NCI-H146 (cell line): Measurements from ENCODE around the gene DRICH1.
"Not testable (repeated sequence)": the region's sequence is repeated elsewhere in the genome, so short reads cannot be mapped to it uniquely, and the experiment has no call there.

ENCODE experiments used
- DNase-seq: peaks from one replicate; lab custom pipeline; 2025; lab: John Stamatoyannopoulos, UW

The DRICH1 gene

GRCh38 chr22:23598805-23599518 lies 33.2 kb downstream of the DRICH1 start:
- DNase-seq: no peak

GRCh38 chr22:23597576-23598268 lies 34.4 kb downstream of the DRICH1 start:
- not testable (repeated sequence) for DNase-seq

- DNase-seq: not testable (repeated sequence)
Measured at GRCh38 chr22:23595904-23596303, 36.2 kb downstream of the DRICH1 start.

GRCh38 chr22:23591846-23592245 lies 40.3 kb downstream of the DRICH1 start:
- no peak for DNase-seq

- peak; percentile 26 for DNase-seq
Measured at GRCh38 chr22:23591201-23591791, 40.8 kb downstream of the DRICH1 start.

- DNase-seq: no peak
Measured at GRCh38 chr22:23583836-23584235, 48.3 kb downstream of the DRICH1 start.

GRCh38 chr22:23583153-23583552 lies 49.0 kb downstream of the DRICH1 start:
- DNase-seq: no peak

GRCh38 chr22:23581260-23581650 lies 50.9 kb downstream of the DRICH1 start:
- no peak for DNase-seq

- DNase-seq: no peak
Measured at GRCh38 chr22:23580576-23581259, 51.4 kb downstream of the DRICH1 start.

- no peak for DNase-seq
Measured at GRCh38 chr22:23579870-23580575, 52.1 kb downstream of the DRICH1 start, which contains the start of gene IGLL1. Gene IGLL1 (minus strand): TSS chr22:23580290. CDS start chr22:23580190, 100 bp downstream.

- DNase-seq: no peak
Measured at GRCh38 chr22:23579280-23579679, 52.8 kb downstream of the DRICH1 start.

- DNase-seq: no peak
Measured at GRCh38 chr22:23578306-23578705, 53.8 kb downstream of the DRICH1 start.

- no peak for DNase-seq
Measured at GRCh38 chr22:23576681-23577080, 55.4 kb downstream of the DRICH1 start.

- DNase-seq: no peak
Measured at GRCh38 chr22:23575601-23576000, 56.5 kb downstream of the DRICH1 start.

- DNase-seq: no peak
Measured at GRCh38 chr22:23574877-23575276, 57.2 kb downstream of the DRICH1 start.

- no peak for DNase-seq
Measured at GRCh38 chr22:23574371-23574811, 57.7 kb downstream of the DRICH1 start.

GRCh38 chr22:23573701-23574235 lies 58.4 kb downstream of the DRICH1 start:
- DNase-seq: not testable (repeated sequence)

GRCh38 chr22:23573106-23573505 lies 59.0 kb downstream of the DRICH1 start:
- DNase-seq: not testable (repeated sequence)

GRCh38 chr22:23571486-23571885 lies 60.6 kb downstream of the DRICH1 start:
- DNase-seq: no peak

GRCh38 chr22:23570681-23571080 lies 61.4 kb downstream of the DRICH1 start:
- DNase-seq: no peak

- no peak for DNase-seq
Measured at GRCh38 chr22:23569716-23570115, 62.4 kb downstream of the DRICH1 start.
